Stomach (tissue), 4 donors: Measurements from ENCODE around the gene ARHGEF4.

Experiments
- CTCF ChIP-seq, 7 experiments: fragments of 450-650 bp in 4 of 7; fragments of 200-600 bp in 3 of 7; sonication (generic) in 3 of 7; IDR thresholded peaks; one replicate each; pipeline ENCODE4 v1.5.1; 2016 to 2019; ENCODE audit warnings: antibody characterized with exemption in 7 of 7, control low read depth in 2 of 7, mild to moderate bottlenecking in 1 of 7
- POLR2A ChIP-seq, 4 donors: fragments of 450-650 bp; IDR thresholded peaks; one replicate each; pipeline ENCODE4 v1.6.1; 2016; ENCODE audit warnings: antibody characterized with exemption in 4 of 4, control low read depth in 2 of 4, mild to moderate bottlenecking in 1 of 4, moderate library complexity in 1 of 4

- TF ChIP-seq CTCF (IDR thresholded peaks at IDR 0.05) (no peak), POLR2A (IDR thresholded peaks at IDR 0.05) (no peak)
Measured at GRCh38 chr2:130843321-130843985, 6.7 kb downstream of the ARHGEF4 start.
